Measurements from ENCODE around the gene CKM.

The CKM gene

DNA sequence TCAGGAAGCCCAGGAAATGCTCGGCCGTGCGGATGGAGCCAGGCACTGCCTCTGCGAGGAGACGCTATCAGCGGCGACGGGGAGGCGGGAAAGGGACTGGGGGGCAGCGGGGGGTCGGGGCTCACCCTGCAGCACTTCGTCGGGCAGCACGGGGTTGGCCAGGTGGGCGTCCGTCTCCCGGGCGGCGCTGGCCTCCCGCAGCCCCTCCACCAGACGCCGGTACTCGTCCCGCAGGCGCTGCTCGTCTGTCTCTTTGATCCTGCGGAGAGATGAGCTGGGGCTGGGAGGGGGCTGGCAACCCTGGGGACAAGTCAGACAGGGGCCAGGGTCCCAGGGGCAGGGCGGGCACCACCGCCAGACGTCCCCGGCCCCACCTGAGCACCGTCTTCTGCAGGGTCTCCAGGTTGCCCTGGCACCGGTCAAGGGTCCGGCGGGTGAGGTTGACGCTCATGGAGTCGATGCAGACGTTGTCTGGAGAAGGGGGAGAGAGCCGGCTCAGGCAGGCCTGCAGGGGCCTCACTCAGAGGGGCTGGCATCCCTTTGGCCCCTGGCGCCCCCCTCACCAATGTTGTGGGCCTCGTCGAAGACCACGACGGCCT lies 41.3 kb upstream of the CKM start:
- H3K4me3 ChIP-seq (ENCODE audit: low read depth, low read length): no peak overlapping the region
- no peak for DNase-seq (ENCODE audit: low read depth)
- TF ChIP-seq, protein P1, sequence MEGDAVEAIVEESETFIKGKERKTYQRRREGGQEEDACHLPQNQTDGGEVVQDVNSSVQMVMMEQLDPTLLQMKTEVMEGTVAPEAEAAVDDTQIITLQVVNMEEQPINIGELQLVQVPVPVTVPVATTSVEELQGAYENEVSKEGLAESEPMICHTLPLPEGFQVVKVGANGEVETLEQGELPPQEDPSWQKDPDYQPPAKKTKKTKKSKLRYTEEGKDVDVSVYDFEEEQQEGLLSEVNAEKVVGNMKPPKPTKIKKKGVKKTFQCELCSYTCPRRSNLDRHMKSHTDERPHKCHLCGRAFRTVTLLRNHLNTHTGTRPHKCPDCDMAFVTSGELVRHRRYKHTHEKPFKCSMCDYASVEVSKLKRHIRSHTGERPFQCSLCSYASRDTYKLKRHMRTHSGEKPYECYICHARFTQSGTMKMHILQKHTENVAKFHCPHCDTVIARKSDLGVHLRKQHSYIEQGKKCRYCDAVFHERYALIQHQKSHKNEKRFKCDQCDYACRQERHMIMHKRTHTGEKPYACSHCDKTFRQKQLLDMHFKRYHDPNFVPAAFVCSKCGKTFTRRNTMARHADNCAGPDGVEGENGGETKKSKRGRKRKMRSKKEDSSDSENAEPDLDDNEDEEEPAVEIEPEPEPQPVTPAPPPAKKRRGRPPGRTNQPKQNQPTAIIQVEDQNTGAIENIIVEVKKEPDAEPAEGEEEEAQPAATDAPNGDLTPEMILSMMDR (IDR thresholded peaks at IDR 0.05; ENCODE audit: low read depth, low read length): no peak
- TF ChIP-seq, protein P2, sequence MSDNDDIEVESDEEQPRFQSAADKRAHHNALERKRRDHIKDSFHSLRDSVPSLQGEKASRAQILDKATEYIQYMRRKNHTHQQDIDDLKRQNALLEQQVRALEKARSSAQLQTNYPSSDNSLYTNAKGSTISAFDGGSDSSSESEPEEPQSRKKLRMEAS (IDR thresholded peaks at IDR 0.05; ENCODE audit: low read depth, low read length): no peak
- TF ChIP-seq POLR2A (IDR thresholded peaks at IDR 0.05; ENCODE audit: extremely low read depth, insufficient read length): no peak
- no peak for TF ChIP-seq MYC (IDR thresholded peaks at IDR 0.05; ENCODE audit: low read depth, low read length)

- no peak for DNase-seq (ENCODE audit: low read depth)
- H3K4me3 ChIP-seq (ENCODE audit: low read depth, low read length): no peak overlapping the region
- no peak for TF ChIP-seq MYC (IDR thresholded peaks at IDR 0.05; ENCODE audit: low read depth, low read length)
- TF ChIP-seq POLR2A (IDR thresholded peaks at IDR 0.05; ENCODE audit: extremely low read depth, insufficient read length): no peak
These were observed 39.6 kb upstream of the CKM start for GRCh38 chr19:45362291-45362690.

- TF ChIP-seq, protein P1 (IDR thresholded peaks at IDR 0.05; ENCODE audit: low read depth, low read length): no peak
- TF ChIP-seq, protein P2 (IDR thresholded peaks at IDR 0.05; ENCODE audit: low read depth, low read length): no peak
- TF ChIP-seq MYC (IDR thresholded peaks at IDR 0.05; ENCODE audit: low read depth, low read length) (no peak), POLR2A (IDR thresholded peaks at IDR 0.05; ENCODE audit: extremely low read depth, insufficient read length) (no peak)
- H3K4me3 ChIP-seq (ENCODE audit: low read depth, low read length): no peak overlapping the region
- no peak for DNase-seq (ENCODE audit: low read depth)
These were observed 38.9 kb upstream of the CKM start for GRCh38 chr19:45361608-45362007.

DNA sequence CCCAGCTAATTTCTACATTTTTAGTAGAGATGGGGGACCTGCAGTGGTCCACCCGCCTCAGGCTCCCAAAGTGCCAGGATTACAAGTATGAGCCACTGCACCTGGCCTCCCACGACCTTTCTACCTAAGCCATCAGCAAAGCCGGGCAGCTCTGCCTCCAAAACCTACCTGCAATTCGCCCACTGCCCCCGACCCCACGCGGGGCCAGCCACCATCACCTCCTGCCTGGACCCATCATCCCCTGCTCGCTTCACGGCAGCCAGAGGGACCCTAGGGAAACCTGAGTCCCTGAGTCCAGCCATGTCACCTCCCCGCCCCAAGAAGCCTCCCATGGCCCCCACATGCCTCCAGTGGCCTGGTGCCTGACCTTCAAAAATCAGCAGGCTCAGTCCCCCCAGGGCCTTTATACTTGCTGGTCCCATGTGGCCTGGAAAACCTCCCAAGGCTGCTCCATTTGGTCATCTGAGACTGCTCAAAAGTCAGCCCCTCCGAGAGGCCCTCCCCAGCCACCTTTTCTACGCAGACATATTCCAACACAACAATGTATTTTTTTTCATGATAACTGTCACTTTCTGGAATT lies 35.6 kb upstream of the CKM start:
- H3K4me3 ChIP-seq (ENCODE audit: low read depth, low read length): no peak overlapping the region
- no peak for DNase-seq (ENCODE audit: low read depth)
- TF ChIP-seq POLR2A (IDR thresholded peaks at IDR 0.05; ENCODE audit: extremely low read depth, insufficient read length) (no peak), MYC (IDR thresholded peaks at IDR 0.05; ENCODE audit: low read depth, low read length) (no peak)
- TF ChIP-seq, protein P1 (IDR thresholded peaks at IDR 0.05; ENCODE audit: low read depth, low read length): no peak
- TF ChIP-seq, protein P2 (IDR thresholded peaks at IDR 0.05; ENCODE audit: low read depth, low read length): no peak

DNA sequence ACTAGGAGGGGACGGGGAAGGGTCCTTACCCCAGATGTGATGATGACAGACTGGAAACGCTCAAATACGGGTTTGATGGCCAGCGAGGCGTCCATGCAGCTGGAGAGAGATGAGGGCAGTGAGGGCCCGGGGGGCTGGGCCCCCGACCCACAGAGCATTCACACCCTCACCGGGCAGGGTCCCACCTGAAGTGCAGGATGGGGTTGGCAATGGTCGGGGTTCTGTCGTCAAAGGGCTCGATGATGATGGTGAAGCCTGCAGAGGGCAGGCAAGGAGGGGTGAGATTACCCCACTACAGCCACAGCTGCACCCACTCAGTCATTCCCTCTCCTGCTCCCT lies 34.7 kb upstream of the CKM start:
- DNase-seq (ENCODE audit: low read depth): no peak
- no peak overlapping the region for H3K4me3 ChIP-seq (ENCODE audit: low read depth, low read length)
- TF ChIP-seq POLR2A (IDR thresholded peaks at IDR 0.05; ENCODE audit: extremely low read depth, insufficient read length) (no peak), MYC (IDR thresholded peaks at IDR 0.05; ENCODE audit: low read depth, low read length) (no peak)
- TF ChIP-seq, protein P1 (IDR thresholded peaks at IDR 0.05; ENCODE audit: low read depth, low read length): no peak
- TF ChIP-seq, protein P2 (IDR thresholded peaks at IDR 0.05; ENCODE audit: low read depth, low read length): no peak

DNA sequence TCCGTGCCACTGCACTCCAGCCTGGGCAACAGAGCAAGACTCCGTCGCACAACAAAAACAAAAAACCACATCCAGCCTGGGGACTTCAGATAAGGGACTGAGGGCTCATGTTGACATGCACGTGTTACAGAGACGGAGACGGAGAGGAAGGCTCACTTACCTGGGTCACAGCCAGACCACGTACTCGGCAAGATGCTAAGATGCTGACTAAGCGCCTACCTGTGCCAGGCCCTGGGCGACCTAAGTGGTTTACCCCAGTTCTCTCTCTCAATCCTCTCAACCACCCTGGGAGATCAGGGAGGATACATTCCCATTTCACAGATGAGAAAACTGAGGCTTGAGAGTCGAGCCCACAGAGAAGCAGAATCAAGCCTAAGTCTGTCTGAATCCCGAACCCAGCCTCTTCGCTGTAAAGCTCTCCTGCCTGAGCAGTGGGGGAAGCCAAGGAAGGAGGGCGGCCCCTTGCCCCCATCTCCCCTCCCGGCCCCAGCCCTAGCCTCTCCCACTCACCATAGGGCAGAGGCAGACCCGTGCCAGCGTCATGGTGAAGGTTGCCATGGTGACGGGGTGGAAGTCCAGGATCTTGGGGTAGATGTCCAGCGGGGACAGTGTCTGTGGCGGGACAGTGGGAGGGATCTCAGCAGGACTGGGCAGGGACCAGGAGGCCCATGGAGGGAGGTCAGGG lies 34.2 kb upstream of the CKM start:
- no peak for TF ChIP-seq POLR2A (IDR thresholded peaks at IDR 0.05; ENCODE audit: extremely low read depth, insufficient read length)
- TF ChIP-seq MYC (IDR thresholded peaks at IDR 0.05; ENCODE audit: low read depth, low read length): no peak
- TF ChIP-seq, protein P1 (IDR thresholded peaks at IDR 0.05; ENCODE audit: low read depth, low read length): no peak
- TF ChIP-seq, protein P2 (IDR thresholded peaks at IDR 0.05; ENCODE audit: low read depth, low read length): no peak
- no peak overlapping the region for H3K4me3 ChIP-seq (ENCODE audit: low read depth, low read length)
- DNase-seq (ENCODE audit: low read depth): no peak
